SK-N-SH treated with all-trans-retinoic acid at 6 μM for 48 hours (cell line): ENCODE data around the gene DSCAM.

Experiments
- CREB5 ChIP-seq: fragments of 250-450 bp; sonication (Bioruptor Pico); IDR thresholded peaks from 2 replicates; pipeline ENCODE4 v1.5.1; 2020; ENCODE audit warnings: low read depth, mild to moderate bottlenecking, moderate library complexity
- ESRRG ChIP-seq: fragments of 250-450 bp; sonication (Bioruptor Pico); IDR thresholded peaks from 2 replicates; pipeline ENCODE4 v1.6.1; 2021; ENCODE audit warnings: mild to moderate bottlenecking
- OSR1 ChIP-seq: fragments of 250-450 bp; sonication (Bioruptor Pico); IDR thresholded peaks from 2 replicates; pipeline ENCODE4 v1.8.0; 2022; ENCODE audit warnings: moderate library complexity, mild to moderate bottlenecking, inconsistent platforms
- PATZ1 ChIP-seq: fragments of 250-450 bp; sonication (Bioruptor Pico); IDR thresholded peaks from 2 replicates; pipeline ENCODE4 v1.8.0; 2020; ENCODE audit warnings: mild to moderate bottlenecking, moderate library complexity, borderline replicate concordance
- POU6F1 ChIP-seq: fragments of 250-450 bp; sonication (Bioruptor Pico); IDR thresholded peaks from 2 replicates; pipeline ENCODE4 v1.8.0; 2021; ENCODE audit warnings: low read depth, mild to moderate bottlenecking, moderate library complexity, borderline replicate concordance
- TOX ChIP-seq: fragments of 250-450 bp; sonication (Bioruptor Pico); IDR thresholded peaks from 2 replicates; pipeline ENCODE4 v1.8.0; 2021; ENCODE audit warnings: mild to moderate bottlenecking, moderate library complexity, borderline replicate concordance
- TSHZ2 ChIP-seq: fragments of 250-450 bp; sonication (Bioruptor Pico); IDR thresholded peaks from 2 replicates; pipeline ENCODE4 v1.5.0; 2020; ENCODE audit warnings: mild to moderate bottlenecking, moderate library complexity
- ZFP3 ChIP-seq: fragments of 250-450 bp; sonication (Bioruptor Pico); IDR thresholded peaks from 2 replicates; pipeline ENCODE4 v1.5.0; 2020; ENCODE audit warnings: mild to moderate bottlenecking, moderate library complexity
- ZFP30 ChIP-seq: fragments of 450-650 bp; formaldehyde crosslinking; IDR thresholded peaks from 2 replicates; pipeline ENCODE4 v1.5.0; 2022; ENCODE audit warnings: mild to moderate bottlenecking, moderate library complexity

- TF ChIP-seq TSHZ2 (CRISPR knock-in tag) = no peak
- no peak for TF ChIP-seq CREB5 (CRISPR knock-in tag)
- TF ChIP-seq TOX (CRISPR knock-in tag) = no peak
- no peak for TF ChIP-seq PATZ1
- TF ChIP-seq ESRRG (CRISPR knock-in tag) = no peak
- no peak for TF ChIP-seq OSR1 (CRISPR knock-in tag)
- TF ChIP-seq ZFP3 = no peak
- no peak for TF ChIP-seq POU6F1 (CRISPR knock-in tag)
- no peak for TF ChIP-seq ZFP30 (CRISPR knock-in tag)
These were observed 684.9 kb downstream of the DSCAM start for GRCh38 chr21:40162075-40162474.
